Measurements from ENCODE around the gene IL17RE. TPM values are rescaled to one million over a fixed set of nuclear protein-coding genes. Genes with fewer than 3 reads are reported as not detected.

IL17RE gene
- total and polyA plus RNA-seq, 2 of the 13 experiments (the other 11 are each of a cell fraction or from before 2014, with no cell fraction given): 14.5 to 24.1 TPM

GRCh38 chr3:9916734-9917680, 14.4 kb downstream of the IL17RE start, which contains the start of gene IL17RC (continued):
- TF ChIP-seq NFYB (CRISPR knock-in tag; IDR thresholded peaks at IDR 0.05) (no peak), ZKSCAN1 (IDR thresholded peaks at IDR 0.05; ENCODE audit: low read length) (no peak), ZNF260 (CRISPR knock-in tag; IDR thresholded peaks at IDR 0.05; ENCODE audit: borderline replicate concordance, low read depth) (no peak), YEATS4 (CRISPR knock-in tag; IDR thresholded peaks at IDR 0.05; ENCODE audit: borderline replicate concordance) (peak; percentile 64; the same call in 1 of the 2 replicates), RFX3 (CRISPR knock-in tag; IDR thresholded peaks at IDR 0.05) (no peak), NFE2L2 (IDR thresholded peaks at IDR 0.05; ENCODE audit: low read length) (no peak), ZNF616 (CRISPR knock-in tag; IDR thresholded peaks at IDR 0.05; ENCODE audit: low read depth) (no peak), ZNF138 (CRISPR knock-in tag; IDR thresholded peaks at IDR 0.05; ENCODE audit: low read depth) (no peak), FOSL1 (CRISPR knock-in tag; IDR thresholded peaks at IDR 0.05; ENCODE audit: borderline replicate concordance) (no peak), ZNF496 (CRISPR knock-in tag; IDR thresholded peaks at IDR 0.05; ENCODE audit: insufficient replicate concordance) (no peak), REPIN1 (CRISPR knock-in tag; IDR thresholded peaks at IDR 0.05; ENCODE audit: borderline replicate concordance, low read depth) (no peak), RBM22 (optimal IDR thresholded peaks at IDR 0.05; ENCODE audit: low read length) (no peak), ZNF589 (CRISPR knock-in tag; conservative IDR thresholded peaks at IDR 0.05) (no peak), ZXDC (CRISPR knock-in tag; IDR thresholded peaks at IDR 0.05) (no peak), KLF9 (CRISPR knock-in tag; IDR thresholded peaks at IDR 0.05; ENCODE audit: low read depth) (no peak), ZNF329 (CRISPR knock-in tag; IDR thresholded peaks at IDR 0.05; ENCODE audit: low read depth) (no peak), MXD3 (CRISPR knock-in tag; IDR thresholded peaks at IDR 0.05) (no peak)
- TF ChIP-seq, protein P1, sequence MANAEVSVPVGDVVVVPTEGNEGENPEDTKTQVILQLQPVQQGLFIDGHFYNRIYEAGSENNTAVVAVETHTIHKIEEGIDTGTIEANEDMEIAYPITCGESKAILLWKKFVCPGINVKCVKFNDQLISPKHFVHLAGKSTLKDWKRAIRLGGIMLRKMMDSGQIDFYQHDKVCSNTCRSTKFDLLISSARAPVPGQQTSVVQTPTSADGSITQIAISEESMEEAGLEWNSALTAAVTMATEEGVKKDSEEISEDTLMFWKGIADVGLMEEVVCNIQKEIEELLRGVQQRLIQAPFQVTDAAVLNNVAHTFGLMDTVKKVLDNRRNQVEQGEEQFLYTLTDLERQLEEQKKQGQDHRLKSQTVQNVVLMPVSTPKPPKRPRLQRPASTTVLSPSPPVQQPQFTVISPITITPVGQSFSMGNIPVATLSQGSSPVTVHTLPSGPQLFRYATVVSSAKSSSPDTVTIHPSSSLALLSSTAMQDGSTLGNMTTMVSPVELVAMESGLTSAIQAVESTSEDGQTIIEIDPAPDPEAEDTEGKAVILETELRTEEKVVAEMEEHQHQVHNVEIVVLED (CRISPR knock-in tag; IDR thresholded peaks at IDR 0.05; ENCODE audit: borderline replicate concordance): peak; percentile 28; the same call in 1 of the 2 replicates
- TF ChIP-seq, protein P2, sequence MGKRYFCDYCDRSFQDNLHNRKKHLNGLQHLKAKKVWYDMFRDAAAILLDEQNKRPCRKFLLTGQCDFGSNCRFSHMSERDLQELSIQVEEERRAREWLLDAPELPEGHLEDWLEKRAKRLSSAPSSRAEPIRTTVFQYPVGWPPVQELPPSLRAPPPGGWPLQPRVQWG (CRISPR knock-in tag; IDR thresholded peaks at IDR 0.05; ENCODE audit: borderline replicate concordance, low read depth): no peak
- TF ChIP-seq, protein P3, sequence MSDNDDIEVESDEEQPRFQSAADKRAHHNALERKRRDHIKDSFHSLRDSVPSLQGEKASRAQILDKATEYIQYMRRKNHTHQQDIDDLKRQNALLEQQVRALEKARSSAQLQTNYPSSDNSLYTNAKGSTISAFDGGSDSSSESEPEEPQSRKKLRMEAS (IDR thresholded peaks at IDR 0.05): peak; percentile 65; the same call in 1 of the 2 replicates
- TF ChIP-seq, protein P4, sequence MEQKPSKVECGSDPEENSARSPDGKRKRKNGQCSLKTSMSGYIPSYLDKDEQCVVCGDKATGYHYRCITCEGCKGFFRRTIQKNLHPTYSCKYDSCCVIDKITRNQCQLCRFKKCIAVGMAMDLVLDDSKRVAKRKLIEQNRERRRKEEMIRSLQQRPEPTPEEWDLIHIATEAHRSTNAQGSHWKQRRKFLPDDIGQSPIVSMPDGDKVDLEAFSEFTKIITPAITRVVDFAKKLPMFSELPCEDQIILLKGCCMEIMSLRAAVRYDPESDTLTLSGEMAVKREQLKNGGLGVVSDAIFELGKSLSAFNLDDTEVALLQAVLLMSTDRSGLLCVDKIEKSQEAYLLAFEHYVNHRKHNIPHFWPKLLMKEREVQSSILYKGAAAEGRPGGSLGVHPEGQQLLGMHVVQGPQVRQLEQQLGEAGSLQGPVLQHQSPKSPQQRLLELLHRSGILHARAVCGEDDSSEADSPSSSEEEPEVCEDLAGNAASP (CRISPR knock-in tag; IDR thresholded peaks at IDR 0.05; ENCODE audit: borderline replicate concordance): 0 out of 2 replicates have a peak, but pooled peaks have one; percentile 16

Measured in HepG2 (cell line).